SKM-1 treated with dmso at 0.1 percent for 144 hours (cell line): ENCODE results near the gene LPAR3.
"Not testable (repeated sequence)": the region's sequence is repeated elsewhere in the genome, so short reads cannot be mapped to it uniquely, and the experiment has no call there.

ENCODE experiments used
- DNase-seq: peaks from one replicate; lab custom pipeline; 2025; ENCODE audit not compliant: unreplicated experiment; lab: John Stamatoyannopoulos, UW

Gene LPAR3

DNA sequence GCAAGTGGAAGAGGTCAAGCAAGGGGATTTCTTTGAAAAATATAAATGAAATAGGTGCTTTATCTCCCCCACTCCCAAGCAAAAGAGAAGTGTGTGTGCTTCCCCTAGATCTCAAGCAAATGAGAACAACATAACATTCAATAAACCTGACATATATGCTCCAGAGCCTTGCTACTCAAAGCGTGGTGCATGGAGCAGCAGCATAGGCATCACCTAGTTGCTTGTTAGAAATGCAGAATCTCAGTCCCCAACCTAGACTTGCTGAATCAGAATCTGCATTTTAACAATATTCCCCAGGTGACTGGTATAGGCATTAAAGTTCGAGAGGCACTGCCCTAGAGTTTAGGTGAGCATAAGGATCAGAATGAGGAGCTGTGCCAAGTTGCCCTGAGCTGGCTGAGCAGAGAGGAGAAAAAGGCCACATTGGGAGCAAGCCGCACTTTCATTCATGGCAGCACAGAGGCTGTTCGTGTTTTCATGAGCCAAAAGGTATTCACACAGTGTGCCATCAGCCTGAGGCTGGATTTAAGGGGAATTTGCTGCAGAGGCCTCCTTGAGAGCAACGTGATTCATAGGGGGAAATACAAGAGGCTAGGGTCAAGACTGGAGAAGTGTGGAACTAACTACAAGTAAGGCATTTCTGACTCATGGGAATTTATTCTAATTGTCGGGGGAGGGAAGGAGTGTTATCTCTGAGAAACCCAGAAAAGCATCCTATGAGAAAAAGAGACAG is 14.3 kb upstream of the LPAR3 start:
- DNase-seq = no peak

DNA sequence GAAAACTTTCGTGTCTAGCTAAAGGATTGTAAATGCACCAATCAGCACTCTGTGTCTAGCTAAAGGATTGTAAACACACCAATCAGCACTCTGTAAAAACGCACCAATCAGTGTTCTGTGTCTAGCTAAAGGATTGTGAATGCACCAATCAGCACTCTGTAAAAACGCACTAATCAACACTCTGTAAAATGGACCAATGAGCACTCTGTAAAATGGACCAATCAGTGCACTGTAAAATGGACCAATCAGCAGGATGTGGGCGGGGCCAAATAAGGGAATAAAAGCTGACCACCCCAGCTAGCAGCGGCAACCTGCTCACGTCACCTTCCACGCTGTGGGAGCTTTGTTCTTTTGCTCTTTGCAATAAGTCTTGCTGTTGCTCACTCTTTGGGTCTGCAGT is 9.7 kb upstream of the LPAR3 start:
- DNase-seq = not testable (repeated sequence)

DNA sequence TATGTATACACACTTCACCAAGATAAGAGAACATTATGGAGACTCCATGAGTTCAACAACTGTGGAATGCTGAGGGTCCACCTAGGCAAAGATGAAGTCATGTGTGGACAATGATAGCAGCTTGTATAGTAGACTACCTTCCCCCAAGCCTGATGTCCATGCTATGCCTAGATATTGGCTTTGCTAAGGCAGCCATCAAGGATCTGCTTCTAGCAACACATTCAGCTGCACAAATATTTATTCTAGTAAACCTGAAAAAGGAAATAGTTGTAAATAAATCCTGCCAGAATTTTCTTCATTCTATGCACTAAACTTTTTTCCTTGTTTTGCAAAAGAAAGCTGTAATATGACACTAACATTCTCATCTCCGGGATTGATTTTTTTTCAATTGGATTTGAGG is 7.0 kb upstream of the LPAR3 start:
- DNase-seq = no peak

- no peak for DNase-seq
Observed at GRCh38 chr1:84896279-84896678, 3.3 kb upstream of the LPAR3 start.

- no peak for DNase-seq
Observed at GRCh38 chr1:84890566-84890965, 2.4 kb downstream of the LPAR3 start.

DNA sequence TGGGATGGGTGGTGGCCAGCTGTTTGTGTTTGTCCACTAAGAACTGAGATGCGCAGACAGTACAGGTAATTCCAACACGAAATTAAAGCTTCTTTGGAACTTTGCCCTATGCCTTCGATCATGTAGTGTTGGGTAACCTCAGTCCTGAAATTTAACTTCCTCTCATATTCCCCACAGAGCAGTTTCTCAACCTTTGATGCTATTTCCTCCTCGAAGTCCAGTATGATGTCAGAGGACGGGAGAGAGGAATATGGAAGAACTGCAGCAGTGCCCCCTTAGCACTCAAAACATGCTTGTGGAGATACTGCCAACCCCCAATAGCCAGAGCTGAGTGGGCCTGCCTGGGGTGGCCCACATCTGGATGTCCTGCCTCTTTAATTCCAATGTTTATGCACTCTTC is 3.6 kb downstream of the LPAR3 start:
- DNase-seq = peak; percentile 88

DNA sequence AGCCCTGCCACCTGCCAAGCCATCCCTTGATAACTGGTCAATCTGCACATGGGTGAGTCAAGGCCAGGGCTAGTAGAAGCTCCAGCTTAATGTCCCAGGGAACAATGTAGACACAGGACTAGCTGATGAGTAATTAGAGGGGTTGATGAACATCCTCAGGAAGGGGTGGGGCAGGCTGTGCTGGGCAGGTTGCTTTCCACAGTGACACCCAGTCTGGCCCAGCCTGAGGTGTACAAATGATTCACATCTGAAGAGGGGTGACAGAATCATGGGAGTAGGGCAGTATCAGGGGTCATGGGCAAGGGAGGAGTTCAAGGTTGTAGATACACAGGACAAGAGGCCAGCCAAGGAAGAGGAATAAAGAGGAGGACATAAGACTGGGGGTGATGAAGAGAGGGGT is 4.3 kb downstream of the LPAR3 start:
- DNase-seq = no peak

DNA sequence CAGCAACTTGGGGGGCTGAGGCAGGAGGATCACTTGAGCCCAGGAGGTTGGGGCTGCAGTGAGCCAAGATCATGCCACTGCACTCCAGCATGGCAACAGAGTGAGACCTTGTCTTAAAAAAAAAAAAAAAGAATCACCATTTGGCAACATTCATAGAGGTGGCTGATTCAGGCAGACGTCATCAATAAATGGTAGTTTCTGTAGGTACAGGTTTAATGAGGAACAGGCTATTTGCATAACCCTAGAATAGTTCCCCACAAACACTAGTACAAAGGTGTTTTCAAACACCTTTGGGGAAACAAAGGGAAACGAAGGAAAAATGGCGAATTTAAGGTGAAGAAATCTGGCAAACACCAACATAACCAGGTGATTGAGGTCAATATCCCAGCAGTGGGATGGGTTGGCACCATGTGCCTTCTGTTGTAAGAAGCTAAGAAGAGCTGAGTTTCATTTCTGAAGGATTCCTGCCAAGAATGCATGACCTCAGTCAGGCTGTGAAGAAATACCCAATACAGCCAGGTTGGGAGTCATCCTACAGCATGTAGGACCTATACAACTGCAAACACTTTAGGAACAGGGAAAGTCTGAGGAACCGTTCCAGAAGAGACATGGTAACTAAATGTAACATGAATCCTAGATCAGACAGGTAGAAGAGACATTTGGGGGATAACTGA is 5.6 kb downstream of the LPAR3 start:
- DNase-seq = no peak

DNA sequence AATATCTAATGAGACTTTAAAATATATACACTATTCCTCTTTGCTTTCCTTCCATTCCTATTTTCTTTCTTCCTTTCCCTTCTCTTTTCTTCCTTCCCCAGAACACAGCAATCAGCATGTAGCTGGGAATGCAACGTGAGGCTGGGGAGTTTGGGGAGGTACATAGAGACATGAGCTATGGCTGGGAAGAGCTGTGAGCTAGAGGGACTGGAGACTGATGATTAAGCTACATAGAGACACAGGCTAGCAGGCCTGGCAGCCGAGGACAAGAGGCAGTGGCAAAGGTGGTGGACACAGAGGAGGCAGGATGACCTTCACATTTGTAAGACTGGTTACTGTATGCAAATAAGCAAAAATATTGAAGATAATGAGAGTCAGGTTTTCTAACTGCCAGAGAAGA is 7.5 kb downstream of the LPAR3 start:
- no peak for DNase-seq

- DNase-seq = no peak
Observed at GRCh38 chr1:84884671-84885389, 8.2 kb downstream of the LPAR3 start.

DNA sequence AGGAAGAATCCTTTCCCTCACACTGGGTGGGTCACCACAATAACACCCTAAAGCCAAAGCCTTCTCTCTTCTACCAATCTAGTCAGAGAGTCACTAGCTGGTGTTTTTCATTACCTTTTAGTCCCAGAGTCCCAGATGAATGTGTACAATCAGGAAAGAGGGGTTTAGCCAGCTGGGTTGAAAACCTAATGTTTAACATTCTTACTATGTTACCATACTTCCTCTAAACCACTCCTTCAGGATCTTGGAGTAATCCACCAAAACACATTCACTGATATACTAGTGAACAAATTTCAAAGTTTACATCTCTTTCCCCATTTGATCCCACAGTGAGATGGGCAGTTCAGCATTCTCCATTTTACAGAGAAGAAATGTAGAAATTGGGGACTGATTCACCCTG is 9.7 kb downstream of the LPAR3 start:
- DNase-seq = no peak

- no peak for DNase-seq
Observed at GRCh38 chr1:84877592-84877991, 15.4 kb downstream of the LPAR3 start.

DNA sequence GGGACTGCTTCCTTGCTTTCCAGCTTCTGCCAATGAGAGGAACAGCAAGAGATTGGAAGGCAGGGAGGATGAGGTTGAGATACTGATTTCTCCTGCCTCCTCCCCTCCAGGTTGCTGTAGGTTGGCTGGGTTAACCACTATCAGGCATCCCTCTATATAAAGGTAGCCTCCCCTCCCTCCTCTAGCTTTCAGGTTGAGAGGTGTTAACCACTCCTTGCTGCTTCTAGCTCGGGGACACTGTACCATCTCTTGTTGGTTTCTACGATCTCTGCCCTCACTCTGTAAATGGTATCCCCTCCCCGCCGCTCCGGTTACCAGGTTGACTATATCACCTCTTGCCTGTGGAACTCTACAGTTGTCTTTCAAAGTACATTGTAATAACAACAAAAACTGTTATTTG is 16.7 kb downstream of the LPAR3 start:
- no peak for DNase-seq

- no peak for DNase-seq
Observed at GRCh38 chr1:84873366-84873765, 19.6 kb downstream of the LPAR3 start.

DNA sequence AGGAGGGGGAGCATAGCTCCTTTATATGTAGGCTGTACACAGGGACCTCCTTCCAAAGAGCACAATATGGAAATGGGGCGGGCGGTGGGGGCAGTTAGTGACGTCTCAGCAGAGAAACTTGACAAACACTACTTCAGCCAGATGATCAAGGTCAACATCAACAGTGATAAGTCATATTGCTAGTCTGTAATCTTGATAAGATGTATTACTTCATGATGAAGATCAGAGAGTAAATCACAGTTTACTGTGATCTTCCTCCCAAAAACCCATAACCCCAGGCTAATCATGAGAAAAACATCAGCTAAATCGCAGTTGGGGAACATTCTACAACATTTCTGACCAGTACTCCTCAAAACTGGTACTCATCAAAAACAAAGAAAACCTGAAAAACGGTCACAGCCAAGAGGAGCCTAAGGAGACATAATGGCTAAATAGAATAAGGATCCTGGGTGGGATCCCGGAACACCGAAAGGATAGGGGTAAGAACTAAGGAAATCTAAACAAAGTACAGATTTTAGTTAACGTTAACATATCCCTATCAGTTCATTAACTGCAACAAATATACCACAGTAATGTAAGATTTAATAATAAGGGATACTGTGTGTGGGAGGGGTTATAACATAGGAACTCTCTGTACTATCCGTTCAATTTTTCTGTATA is 20.2 kb downstream of the LPAR3 start:
- no peak for DNase-seq

GRCh38 chr1:84871181-84871580 is 21.8 kb downstream of the LPAR3 start:
- no peak for DNase-seq

- DNase-seq = no peak
Observed at GRCh38 chr1:84870591-84870990, 22.4 kb downstream of the LPAR3 start.

DNA sequence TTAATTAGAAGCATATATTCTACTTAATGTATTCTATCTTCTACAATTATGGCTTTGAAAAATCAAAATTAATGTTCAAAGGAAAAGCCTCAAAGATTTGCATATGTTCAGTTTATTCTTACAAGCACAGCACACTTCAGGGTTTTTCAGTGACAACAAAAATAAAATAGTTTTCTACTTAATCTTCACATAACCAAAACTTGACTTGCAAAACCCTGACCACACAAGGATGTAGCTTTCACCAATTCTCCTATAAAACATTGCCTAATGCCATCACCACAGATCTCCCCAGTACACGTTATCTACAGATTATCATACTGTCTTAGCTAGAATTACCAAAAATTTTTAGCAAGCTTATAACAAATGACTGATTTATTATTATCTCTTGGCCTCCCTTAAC is 23.3 kb downstream of the LPAR3 start:
- no peak for DNase-seq

DNA sequence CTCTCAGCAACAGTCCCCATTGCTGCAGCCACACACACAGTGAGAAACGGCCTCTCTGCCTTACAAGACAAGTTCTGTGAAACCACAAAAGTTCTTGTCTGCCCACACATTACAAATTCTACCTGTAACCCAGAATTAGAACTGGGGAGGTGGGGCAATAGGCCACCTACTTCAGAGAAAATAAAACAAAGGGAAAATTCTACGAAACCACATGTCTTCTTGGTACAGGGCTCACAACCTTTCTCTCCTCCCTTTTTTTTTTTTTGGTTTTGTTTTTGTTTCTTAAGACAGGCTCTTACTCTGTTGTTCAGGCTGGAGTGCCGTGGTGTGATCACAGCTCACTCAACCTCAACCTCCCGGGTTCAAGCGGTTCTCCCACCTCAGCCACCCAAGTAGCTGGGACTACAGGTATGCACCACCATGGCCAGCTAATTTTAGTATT is 30.2 kb downstream of the LPAR3 start:
- no peak for DNase-seq

DNA sequence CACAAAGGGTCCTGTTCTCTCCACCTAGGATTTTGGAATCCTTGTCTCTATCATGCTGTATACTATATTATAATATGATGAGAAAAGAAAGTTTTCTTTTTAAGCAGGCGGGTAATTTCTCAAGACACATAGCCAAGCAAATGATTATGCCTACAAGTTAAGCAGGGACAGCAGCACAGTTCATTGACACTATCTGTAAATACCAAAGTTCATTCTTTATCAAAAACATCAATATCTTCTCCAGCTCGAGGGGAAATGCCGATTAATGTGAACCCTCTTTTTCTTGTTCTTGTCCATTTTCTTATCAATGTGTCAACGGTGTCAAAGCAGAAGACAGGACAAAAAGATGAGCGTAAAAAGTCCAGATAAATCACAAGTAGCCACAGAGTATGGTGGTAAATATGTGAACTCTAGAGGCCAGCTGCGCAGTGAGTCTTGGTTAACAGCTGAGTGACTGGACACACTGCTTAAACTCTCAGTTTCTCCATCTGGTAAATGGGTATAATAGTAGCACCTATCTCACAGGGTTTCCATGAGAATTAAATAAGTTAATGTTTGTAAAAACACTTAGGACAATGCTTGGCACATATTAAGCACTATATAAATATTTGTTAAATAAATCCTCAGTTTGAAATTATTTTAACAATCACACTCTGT is 30.9 kb downstream of the LPAR3 start:
- no peak for DNase-seq

DNA sequence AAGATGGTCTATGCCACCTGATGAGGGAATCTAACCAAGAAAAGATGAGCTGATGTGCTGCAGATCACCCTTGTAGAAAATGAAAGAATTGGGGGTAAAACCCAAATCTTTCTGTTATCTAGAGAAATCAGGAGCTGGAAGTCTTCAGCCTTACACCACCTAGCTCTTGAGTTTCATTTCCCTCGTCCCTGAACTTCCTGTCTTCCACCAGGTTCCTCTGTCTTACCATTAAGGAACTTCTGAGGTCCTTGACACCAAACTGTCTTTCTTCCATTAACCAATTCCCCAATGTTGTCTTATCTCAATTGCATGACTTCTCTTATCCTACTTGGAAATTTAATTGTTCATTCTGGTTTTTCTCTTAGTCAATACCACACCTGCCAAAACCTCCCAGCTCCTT is 31.5 kb downstream of the LPAR3 start:
- no peak for DNase-seq
